H1 (cell line): ENCODE data around the gene GP1BB. TPM values are rescaled to one million over a fixed set of nuclear protein-coding genes. Genes with fewer than 3 reads are reported as not detected.

Experiments
- CTCF ChIA-PET: fragments of 300-600 bp; sonication (Branson Sonifier 250); formaldehyde crosslinking; loops from one replicate; lab custom pipeline; 2021; ENCODE audit not compliant: partially characterized antibody; lab: Charles Lee
- POLR2A ChIA-PET: fragments of 300-600 bp; sonication (Branson Sonifier 250); formaldehyde crosslinking; loops from one replicate; lab custom pipeline; 2021; ENCODE audit warnings: inconsistent platforms; ENCODE audit not compliant: partially characterized antibody; lab: Charles Lee
- DNase-seq, 2 experiments: peaks; one replicate each; pipeline versions ENCODE4 v3.0.0 to v3.0.0-alpha.2; 2010 to 2022; ENCODE audit warnings: low spot score in 2 of 2, low read depth in 1 of 2, mixed read lengths in 1 of 2
- FAIRE-seq: peaks from 2 replicates; lab custom pipeline; 2011; peaks lifted over from hg19 to GRCh38; lab: Jason Lieb, UNC
- H2AFZ ChIP-seq: 2 replicates; pipeline ENCODE4 v1.8.1; 2012; ENCODE audit warnings: low read length, inconsistent platforms
- H2AK5ac ChIP-seq: 2 replicates; pipeline ENCODE4 v1.6.1; 2013; ENCODE audit warnings: low read depth, low read length
- H2BK120ac ChIP-seq: replicated peaks from 2 replicates; pipeline ENCODE3; 2013; ENCODE audit warnings: low read depth, low read length, inconsistent platforms
- H2BK12ac ChIP-seq: 2 replicates; pipeline ENCODE4 v1.6.1; 2013; ENCODE audit warnings: low read depth, low read length
- H2BK15ac ChIP-seq: 2 replicates; pipeline ENCODE4 v1.6.1; 2013; ENCODE audit warnings: low read length
- H2BK20ac ChIP-seq: 2 replicates; pipeline ENCODE4 v1.6.1; 2013; ENCODE audit warnings: low read length
- H2BK5ac ChIP-seq: 2 replicates; pipeline ENCODE4 v1.6.1; 2013; ENCODE audit warnings: low read depth, low read length
- H3K14ac ChIP-seq: 2 replicates; pipeline ENCODE4 v1.6.1; 2013; ENCODE audit warnings: inconsistent platforms; ENCODE audit not compliant: insufficient read length
- H3K18ac ChIP-seq: 2 replicates; pipeline ENCODE4 v1.6.1; 2013; ENCODE audit warnings: low read length; ENCODE audit errors: extremely low read depth
- H3K23ac ChIP-seq: 2 replicates; pipeline ENCODE4 v1.6.1; 2013; ENCODE audit warnings: inconsistent platforms; ENCODE audit not compliant: insufficient read length
- H3K23me2 ChIP-seq: 2 replicates; pipeline ENCODE4 v1.6.1; 2013; ENCODE audit warnings: low read depth, low read length
- H3K27ac ChIP-seq: 2 replicates; pipeline ENCODE4 v1.6.1; 2011; ENCODE audit warnings: low read depth, low read length, inconsistent platforms
- H3K27me3 ChIP-seq, 4 experiments: replicated peaks in 1 of 4; 1 replicate in 1 of 4; 2 replicates in 3 of 4; pipeline versions ENCODE4 v1.6.1 to v1.8.1; 2011 to 2013; ENCODE audit warnings: low read length in 3 of 4, mild to moderate bottlenecking in 3 of 4, inconsistent platforms in 2 of 4, mixed read lengths in 2 of 4, moderate library complexity in 1 of 4; ENCODE audit not compliant: control insufficient read depth in 3 of 4, insufficient read depth in 3 of 4; ENCODE audit errors: extremely low read depth in 1 of 4
- H3K36me3 ChIP-seq, 4 experiments: 2 replicates each; pipeline versions ENCODE4 v1.6.1 to v1.8.1; 2011 to 2013; ENCODE audit warnings: mild to moderate bottlenecking in 4 of 4, low read length in 3 of 4, moderate library complexity in 2 of 4, control low read depth in 1 of 4, inconsistent platforms in 1 of 4; ENCODE audit not compliant: insufficient read depth in 4 of 4, control insufficient read depth in 2 of 4
- H3K4ac ChIP-seq: replicated peaks from 2 replicates; pipeline ENCODE3; 2013; ENCODE audit warnings: low read length, low read depth, mixed read lengths, inconsistent platforms; ENCODE audit not compliant: insufficient read length
- H3K4me1 ChIP-seq, 4 experiments: replicated peaks in 1 of 4; 1 replicate in 1 of 4; 2 replicates in 3 of 4; pipeline versions ENCODE4 v1.6.1 to v1.8.1; 2011 to 2013; ENCODE audit warnings: low read length in 3 of 4, inconsistent platforms in 2 of 4, mixed read lengths in 1 of 4; ENCODE audit not compliant: insufficient read depth in 4 of 4, control insufficient read depth in 3 of 4
- H3K4me2 ChIP-seq, 2 experiments: 2 replicates each; pipeline versions ENCODE4 v1.6.1 to v1.8.1; 2011 to 2013; ENCODE audit warnings: low read depth in 2 of 2, low read length in 2 of 2, control low read depth in 1 of 2, inconsistent platforms in 1 of 2, mild to moderate bottlenecking in 1 of 2; ENCODE audit not compliant: insufficient read depth in 1 of 2
- H3K4me3 ChIP-seq, 4 experiments: fragments of 200-600, 300-600 bp in 1 of 4; sonication (generic), shearing (Covaris generic), sonication (Bioruptor Twin) in 1 of 4; 2 replicates each; pipeline versions ENCODE4 v1.5.1 to v1.8.1; 2011 to 2016; ENCODE audit warnings: low read length in 4 of 4, low read depth in 3 of 4, control low read depth in 2 of 4, inconsistent platforms in 2 of 4, mild to moderate bottlenecking in 2 of 4, mixed read lengths in 1 of 4, moderate library complexity in 1 of 4; ENCODE audit not compliant: insufficient read depth in 2 of 4; ENCODE audit errors: extremely low read depth in 1 of 4
- H3K56ac ChIP-seq: replicated peaks from 2 replicates; pipeline ENCODE3; 2013; ENCODE audit warnings: low read depth, mild to moderate bottlenecking, mixed read lengths, low read length, inconsistent platforms; ENCODE audit not compliant: insufficient read length
- H3K79me1 ChIP-seq: 2 replicates; pipeline ENCODE4 v1.6.1; 2013; ENCODE audit warnings: low read depth, low read length, control low read depth
- H3K79me2 ChIP-seq, 2 experiments: 2 replicates each; pipeline versions ENCODE4 v1.6.1 to v1.8.1; 2012 to 2013; ENCODE audit warnings: low read length in 2 of 2, mild to moderate bottlenecking in 2 of 2, inconsistent platforms in 1 of 2; ENCODE audit not compliant: insufficient read depth in 2 of 2, control insufficient read depth in 1 of 2
- H3K9ac ChIP-seq, 4 experiments: replicated peaks in 1 of 4; 1 replicate in 1 of 4; 2 replicates in 3 of 4; pipeline versions ENCODE4 v1.6.1 to v1.8.1; 2011 to 2013; ENCODE audit warnings: low read depth in 3 of 4, low read length in 3 of 4, control low read depth in 2 of 4, mild to moderate bottlenecking in 2 of 4, moderate library complexity in 2 of 4, inconsistent platforms in 1 of 4; ENCODE audit errors: extremely low read depth in 1 of 4
- H3K9me3 ChIP-seq, 2 experiments: 2 replicates each; pipeline versions ENCODE4 v1.6.1 to v1.8.1; 2012 to 2013; ENCODE audit warnings: mild to moderate bottlenecking in 2 of 2, moderate library complexity in 2 of 2, control low read depth in 1 of 2, inconsistent platforms in 1 of 2, low read depth in 1 of 2, low read length in 1 of 2, mixed read lengths in 1 of 2; ENCODE audit not compliant: insufficient read depth in 2 of 2
- H4K20me1 ChIP-seq, 2 experiments: replicated peaks in 1 of 2; 2 replicates each; pipeline versions ENCODE3 to v1.8.1; 2011 to 2013; ENCODE audit warnings: inconsistent platforms in 2 of 2, low read length in 2 of 2, mild to moderate bottlenecking in 1 of 2; ENCODE audit not compliant: insufficient read depth in 2 of 2, control insufficient read depth in 1 of 2
- H4K5ac ChIP-seq: 2 replicates; pipeline ENCODE4 v1.6.1; 2013; ENCODE audit warnings: low read length, low read depth, mixed read lengths, inconsistent platforms; ENCODE audit not compliant: insufficient read length
- H4K8ac ChIP-seq: 2 replicates; pipeline ENCODE4 v1.8.0; 2013; ENCODE audit warnings: mild to moderate bottlenecking, moderate library complexity, low read length, inconsistent platforms; ENCODE audit not compliant: insufficient read depth; ENCODE audit errors: extremely low read depth
- H4K91ac ChIP-seq: replicated peaks from 2 replicates; pipeline ENCODE3; 2013; ENCODE audit warnings: low read length, mixed read lengths, inconsistent platforms; ENCODE audit not compliant: insufficient read length
- BACH1 ChIP-seq: IDR thresholded peaks from 2 replicates; pipeline ENCODE4 v1.6.1; 2012; ENCODE audit warnings: low read length, improper control_type of control experiment
- BCL11A ChIP-seq, 2 experiments: IDR thresholded peaks; one replicate each; pipeline ENCODE4 v1.6.1; 2011; ENCODE audit warnings: low read depth in 2 of 2, low read length in 2 of 2, mild to moderate bottlenecking in 2 of 2
- MAFK ChIP-seq: IDR thresholded peaks from 2 replicates; pipeline ENCODE4 v1.6.1; 2012; ENCODE audit warnings: low read depth, mild to moderate bottlenecking, improper control_type of control experiment, low read length
- RXRA ChIP-seq: IDR thresholded peaks from 2 replicates; pipeline ENCODE4 v1.6.1; 2011; ENCODE audit warnings: low read depth, mild to moderate bottlenecking, low read length, moderate library complexity; ENCODE audit not compliant: insufficient read depth
- SAP30 ChIP-seq: fragments of 300-600 bp; sonication (generic); IDR thresholded peaks from 2 replicates; pipeline ENCODE4 v1.7.1; 2012; ENCODE audit warnings: low read length, moderate library complexity, mild to moderate bottlenecking, inconsistent platforms; ENCODE audit not compliant: insufficient read depth, insufficient replicate concordance
- SIN3A ChIP-seq, 2 experiments: IDR thresholded peaks in 1 of 2; conservative IDR thresholded peaks in 1 of 2; 2 replicates each; pipeline ENCODE4 v1.6.1; 2011 to 2012; ENCODE audit warnings: low read length in 2 of 2, improper control_type of control experiment in 1 of 2, low read depth in 1 of 2, mild to moderate bottlenecking in 1 of 2
- SP2 ChIP-seq: IDR thresholded peaks from 2 replicates; pipeline ENCODE4 v1.6.1; 2012; ENCODE audit warnings: mild to moderate bottlenecking, low read length, inconsistent platforms
- SP4 ChIP-seq: IDR thresholded peaks from 2 replicates; pipeline ENCODE4 v1.6.1; 2012; ENCODE audit warnings: low read length, inconsistent platforms
- TBP ChIP-seq: IDR thresholded peaks from 2 replicates; pipeline ENCODE4 v1.6.1; 2011; ENCODE audit warnings: low read depth, low read length, improper control_type of control experiment
- WGBS, 2 experiments: shearing (Covaris generic) in 1 of 2; methylation state at CpG; one replicate each; pipeline versions ENCODE4 v1.1.6 to v1.1.7; 2013 to 2015; ENCODE audit warnings: low lambda C conversion rate in 2 of 2, mixed read lengths in 2 of 2, inconsistent platforms in 1 of 2, low coverage in 1 of 2, missing lambda C conversion rate in 1 of 2; ENCODE audit not compliant: insufficient replicate concordance in 2 of 2, insufficient coverage in 1 of 2, insufficient read length in 1 of 2; ENCODE audit errors: extremely low coverage in 1 of 2, missing lambda C conversion rate in 1 of 2; 5-methylcytosine and 5-hydroxymethylcytosine counted together
- polyA plus RNA-seq, 7 experiments: library from polyadenylated mRNA; depleted of rRNA in 3 of 7; stranded (reverse) in 5 of 7; unstranded in 2 of 7; fragments of >200 nt in 5 of 7; fragments of 200-250 nt in 2 of 7; gene quantifications; 1 replicate in 5 of 7; 2 replicates in 1 of 7; 4 replicates in 1 of 7; pipeline versions ENCODE4 v1.2.1 to v1.2.3, GENCODE V29; 2011 to 2013; ENCODE audit warnings: missing spikeins in 2 of 7, mixed read lengths in 2 of 7
- total RNA-seq: library from RNA; stranded (reverse); fragmentation: NEBNext Ultra II Directional; extraction: Animal tissue kit (Norgen Biotek cat#: 25700); gene quantifications from 2 replicates; pipeline ENCODE4 v1.2.1, GENCODE V29; 2021
- TF ChIP-seq, protein P1 (sequence below): IDR thresholded peaks from 2 replicates; pipeline ENCODE4 v1.6.1; 2011; ENCODE audit warnings: low read depth, mild to moderate bottlenecking, low read length; ENCODE audit not compliant: insufficient read depth
- TF ChIP-seq, protein P2 (sequence below): IDR thresholded peaks from 2 replicates; pipeline ENCODE4 v1.6.1; 2011; ENCODE audit warnings: low read length, improper control_type of control experiment

GP1BB gene
- total and polyA plus RNA-seq, 2 of the 8 experiments (the other 6 are each of a cell fraction or from before 2014, with no cell fraction given): 0.36 TPM; not detected in 1

DNA sequence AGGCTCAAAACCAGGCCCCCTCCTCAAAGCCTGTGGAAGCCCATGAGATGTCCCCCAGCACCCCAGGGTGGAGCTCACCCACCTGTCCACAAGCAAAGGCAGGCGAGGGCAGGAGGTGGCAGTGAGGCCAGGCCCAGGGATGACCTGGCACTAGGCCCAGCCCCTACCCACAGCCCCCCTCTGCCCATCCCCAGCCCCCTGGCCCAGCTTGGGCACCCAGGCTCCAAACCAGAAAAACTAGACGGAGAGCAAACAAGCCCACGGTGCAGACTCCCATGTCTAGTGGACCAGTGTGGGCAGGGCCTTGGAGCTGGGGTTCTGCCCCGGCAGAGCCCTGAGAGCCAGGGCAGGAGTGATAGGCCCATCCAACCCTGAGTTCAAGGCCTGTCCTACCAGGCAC, 20.3 kb downstream of the GP1BB start:
- no peaks in the 10 kb centered on the region; the same call in 1 of the 2 replicates for H3K23me2 ChIP-seq
- no peak overlapping the region for H3K4me3 ChIP-seq
- H3K4ac ChIP-seq: no peak overlapping the region
- H3K23ac ChIP-seq: no peak overlapping the region
- no peak overlapping the region for H2BK15ac ChIP-seq
- no peak for FAIRE-seq
- no peak overlapping the region for H3K18ac ChIP-seq
- no peak overlapping the region for H3K27ac ChIP-seq
- H3K79me1 ChIP-seq: no peaks in the 10 kb centered on the region
- no peaks in the 10 kb centered on the region for H3K36me3 ChIP-seq
- no peak overlapping the region for H2BK20ac ChIP-seq
- no peak overlapping the region for H3K4me2 ChIP-seq
- peaks cover 0 to 1% of the 10 kb centered on the region in 2 experiments for H4K20me1 ChIP-seq
- ChIA-PET CTCF (interaction anchor here (1.3 to 16.5 kb wide), 3 partner anchors 12 to 64 kb away, joined by 3 to 168 read pairs (median 7); no protein-coding TSS in a partner anchor), POLR2A (no interaction called here)
- H3K4me1 ChIP-seq: peaks cover 0 to 10% (median 2%) of the 10 kb centered on the region in 4 experiments; a peak in 3 of 7 replicates
- H4K91ac ChIP-seq: no peak overlapping the region
- WGBS, 2 experiments: 100% methylated on average over 4 of the region's 4 CpGs; no CpG with 5 or more reads in 1 of the 2 experiments
- no peak overlapping the region for H3K56ac ChIP-seq
- H2BK5ac ChIP-seq: no peak overlapping the region
- no peak overlapping the region for H2BK120ac ChIP-seq
- no peak overlapping the region for H2AFZ ChIP-seq
- no peaks in the 10 kb centered on the region; a peak in 1 of 7 replicates for H3K27me3 ChIP-seq
- H4K8ac ChIP-seq: no peak overlapping the region
- no peak overlapping the region for H3K9ac ChIP-seq
- no peaks in the 10 kb centered on the region for H3K9me3 ChIP-seq
- no peaks in the 10 kb centered on the region for H3K79me2 ChIP-seq
- DNase-seq: no peak
- no peak overlapping the region for H2BK12ac ChIP-seq
- H2AK5ac ChIP-seq: no peak overlapping the region
- no peak overlapping the region for H4K5ac ChIP-seq
- no peak overlapping the region for H3K14ac ChIP-seq
- TF ChIP-seq, protein P1, sequence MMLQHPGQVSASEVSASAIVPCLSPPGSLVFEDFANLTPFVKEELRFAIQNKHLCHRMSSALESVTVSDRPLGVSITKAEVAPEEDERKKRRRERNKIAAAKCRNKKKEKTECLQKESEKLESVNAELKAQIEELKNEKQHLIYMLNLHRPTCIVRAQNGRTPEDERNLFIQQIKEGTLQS: no peak
- TF ChIP-seq TBP (no peak), SP4 (no peak), SIN3A (conservative IDR thresholded peaks at IDR 0.05 in 1 of 2, IDR thresholded peaks at IDR 0.05 in 1 of 2; ENCODE audit: low read depth in 1 of 2, low read length in 2 of 2) (no peak), BCL11A (IDR thresholded peaks at IDR 0.05; ENCODE audit: low read depth in 2 of 2, low read length in 2 of 2) (no peak), SAP30 (no peak), RXRA (no peak), BACH1 (no peak), MAFK (no peak), SP2 (no peak)
- TF ChIP-seq, protein P2, sequence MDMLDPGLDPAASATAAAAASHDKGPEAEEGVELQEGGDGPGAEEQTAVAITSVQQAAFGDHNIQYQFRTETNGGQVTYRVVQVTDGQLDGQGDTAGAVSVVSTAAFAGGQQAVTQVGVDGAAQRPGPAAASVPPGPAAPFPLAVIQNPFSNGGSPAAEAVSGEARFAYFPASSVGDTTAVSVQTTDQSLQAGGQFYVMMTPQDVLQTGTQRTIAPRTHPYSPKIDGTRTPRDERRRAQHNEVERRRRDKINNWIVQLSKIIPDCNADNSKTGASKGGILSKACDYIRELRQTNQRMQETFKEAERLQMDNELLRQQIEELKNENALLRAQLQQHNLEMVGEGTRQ: no peak
